ENCODE results near the gene RAP1A. TPM values are rescaled to one million over a fixed set of nuclear protein-coding genes. Genes with fewer than 3 reads are reported as not detected.
"Not testable (repeated sequence)": the region's sequence is repeated elsewhere in the genome, so short reads cannot be mapped to it uniquely, and the experiment has no call there.

The RAP1A gene
- total RNA-seq, 1 experiment from 2014 or later: 8.4 TPM

GRCh38 chr1:111618081-111618480, 1.5 kb upstream of the RAP1A start:
- in situ Hi-C loops (cut with HindIII; ENCODE audit: low pct_unique_long_range_greater_than_20kb, low sequenced_read_pairs): no loop called here
- DNase-seq (ENCODE audit: low read depth, low spot score): no peak

DNA sequence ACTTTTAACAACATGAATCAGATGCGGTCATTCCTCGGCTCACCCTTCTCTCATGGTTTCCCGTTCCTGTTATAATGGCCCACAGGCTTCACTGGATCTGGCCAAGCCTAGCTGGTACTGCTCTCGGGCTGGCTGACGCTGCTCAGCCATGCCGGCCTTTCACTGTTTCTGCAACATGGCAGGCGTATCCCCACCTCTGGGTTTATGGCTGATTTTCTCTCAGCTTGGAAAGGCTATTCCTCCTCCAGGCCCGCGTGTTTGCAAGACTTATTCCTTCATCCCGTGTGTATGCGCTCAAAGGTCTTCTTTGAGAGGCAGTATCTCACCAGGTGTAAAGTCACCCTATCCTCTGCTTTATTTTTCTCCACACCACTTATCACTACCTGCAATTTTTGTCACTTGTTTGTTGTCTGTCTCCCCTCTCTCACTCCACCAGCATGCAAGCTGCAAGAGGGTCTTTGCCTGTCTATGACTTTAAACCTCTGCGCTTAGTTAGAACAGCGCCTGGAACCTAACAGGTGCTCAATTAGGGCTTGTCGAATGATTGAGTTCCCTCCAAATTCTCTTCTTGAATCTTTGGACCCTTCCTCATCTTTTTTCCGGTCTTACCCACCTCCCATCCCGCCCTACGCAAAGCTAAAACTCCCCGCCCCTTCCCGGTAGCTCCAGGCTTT, 491 bp upstream of the RAP1A start:
- DNase-seq (ENCODE audit: low read depth, low spot score): no peak
- in situ Hi-C loops (cut with HindIII; ENCODE audit: low pct_unique_long_range_greater_than_20kb, low sequenced_read_pairs): no loop called here

DNA sequence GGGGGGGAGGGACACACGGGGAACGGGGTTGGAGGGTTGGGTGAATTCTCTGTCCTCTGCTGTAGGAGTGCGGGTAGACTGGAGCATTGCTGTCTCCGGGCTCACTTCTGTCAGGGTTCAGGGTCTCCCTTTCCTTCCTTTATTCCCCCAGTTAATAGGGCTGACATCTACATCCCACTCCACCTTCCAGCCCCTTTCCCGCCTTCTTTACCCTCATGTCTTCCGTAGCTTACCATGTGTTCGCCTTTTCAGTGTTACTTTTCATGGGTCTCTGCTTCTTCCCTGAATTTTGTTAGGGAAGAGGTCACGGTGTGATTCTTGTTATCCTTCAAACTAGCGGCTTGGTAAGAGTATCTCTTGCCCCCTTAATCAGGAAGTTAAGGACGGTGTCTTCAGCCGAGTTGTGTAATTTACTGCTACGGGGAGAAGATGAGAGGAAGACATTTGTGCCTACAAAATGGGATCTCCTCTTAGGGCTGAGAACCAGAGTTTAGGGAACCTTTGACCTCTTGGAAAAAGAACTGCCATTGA, 917 bp downstream of the RAP1A start:
- DNase-seq (ENCODE audit: low read depth, low spot score): no peak

GRCh38 chr1:111621050-111621449, 1.5 kb downstream of the RAP1A start:
- DNase-seq (ENCODE audit: low read depth, low spot score): no peak
- in situ Hi-C loops (cut with HindIII; ENCODE audit: low pct_unique_long_range_greater_than_20kb, low sequenced_read_pairs): no loop called here

More for the DNA sequence above, 917 bp downstream of the RAP1A start:
- in situ Hi-C loops (cut with HindIII; ENCODE audit: low pct_unique_long_range_greater_than_20kb, low sequenced_read_pairs): no loop called here

DNA sequence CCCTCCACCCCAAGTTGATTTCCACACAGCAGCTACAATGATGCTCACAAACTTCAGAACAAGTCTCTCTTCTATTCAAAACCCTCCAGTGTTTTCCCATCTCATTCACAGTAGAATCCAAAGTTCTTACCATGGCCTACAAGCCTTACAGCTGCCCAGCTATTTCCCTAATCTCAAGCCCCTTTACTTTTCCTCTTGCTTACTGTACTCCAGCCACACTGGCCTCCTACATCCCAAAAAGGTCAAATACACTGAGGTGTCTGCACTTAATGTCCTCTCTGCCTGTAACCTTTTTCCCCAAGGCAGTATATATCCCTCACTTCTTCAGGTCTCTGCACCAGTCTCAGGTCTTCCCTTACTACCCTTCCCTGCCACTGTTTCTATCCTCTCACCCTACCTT, 2.6 kb downstream of the RAP1A start:
- in situ Hi-C loops (cut with HindIII; ENCODE audit: low pct_unique_long_range_greater_than_20kb, low sequenced_read_pairs): no loop called here
- DNase-seq (ENCODE audit: low read depth, low spot score): no peak

- in situ Hi-C loops (cut with HindIII; ENCODE audit: low pct_unique_long_range_greater_than_20kb, low sequenced_read_pairs): no loop called here
- DNase-seq (ENCODE audit: low read depth, low spot score): no peak
Observed at GRCh38 chr1:111624382-111624781, 4.8 kb downstream of the RAP1A start.

- in situ Hi-C loops (cut with HindIII; ENCODE audit: low pct_unique_long_range_greater_than_20kb, low sequenced_read_pairs): no loop called here
- DNase-seq (ENCODE audit: low read depth, low spot score): no peak
Observed at GRCh38 chr1:111625276-111625675, 5.7 kb downstream of the RAP1A start.

GRCh38 chr1:111628153-111628552, 8.6 kb downstream of the RAP1A start:
- in situ Hi-C loops (cut with HindIII; ENCODE audit: low pct_unique_long_range_greater_than_20kb, low sequenced_read_pairs): no loop called here
- no peak for DNase-seq (ENCODE audit: low read depth, low spot score)

- in situ Hi-C loops (cut with HindIII; ENCODE audit: low pct_unique_long_range_greater_than_20kb, low sequenced_read_pairs): no loop called here
- DNase-seq (ENCODE audit: low read depth, low spot score): no peak
Observed at GRCh38 chr1:111629190-111629954, 9.8 kb downstream of the RAP1A start.

- DNase-seq (ENCODE audit: low read depth, low spot score): peak; percentile 7
- in situ Hi-C loops (cut with HindIII; ENCODE audit: low pct_unique_long_range_greater_than_20kb, low sequenced_read_pairs): no loop called here
Observed at GRCh38 chr1:111630567-111630966, 11.0 kb downstream of the RAP1A start.

DNA sequence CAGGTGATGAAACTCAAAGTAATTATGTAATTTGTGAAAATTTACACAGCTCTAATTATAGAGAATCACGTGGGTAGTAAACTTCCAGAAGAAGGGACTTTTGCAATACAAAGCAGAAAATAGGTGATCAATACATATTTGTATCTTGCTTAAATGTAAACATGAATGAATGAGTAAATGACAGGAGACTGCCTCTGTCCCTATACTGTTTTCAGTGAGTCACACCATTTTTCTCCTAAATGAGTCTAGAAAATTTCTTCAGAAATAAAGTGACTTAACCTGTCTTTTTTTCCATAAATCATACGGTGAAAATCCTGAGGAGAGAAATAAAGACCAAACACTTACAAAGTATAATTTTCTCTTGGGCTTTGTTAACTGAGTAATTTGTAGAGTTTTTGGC, 11.9 kb downstream of the RAP1A start:
- no peak for DNase-seq (ENCODE audit: low read depth, low spot score)
- in situ Hi-C loops (cut with HindIII; ENCODE audit: low pct_unique_long_range_greater_than_20kb, low sequenced_read_pairs): no loop called here

DNA sequence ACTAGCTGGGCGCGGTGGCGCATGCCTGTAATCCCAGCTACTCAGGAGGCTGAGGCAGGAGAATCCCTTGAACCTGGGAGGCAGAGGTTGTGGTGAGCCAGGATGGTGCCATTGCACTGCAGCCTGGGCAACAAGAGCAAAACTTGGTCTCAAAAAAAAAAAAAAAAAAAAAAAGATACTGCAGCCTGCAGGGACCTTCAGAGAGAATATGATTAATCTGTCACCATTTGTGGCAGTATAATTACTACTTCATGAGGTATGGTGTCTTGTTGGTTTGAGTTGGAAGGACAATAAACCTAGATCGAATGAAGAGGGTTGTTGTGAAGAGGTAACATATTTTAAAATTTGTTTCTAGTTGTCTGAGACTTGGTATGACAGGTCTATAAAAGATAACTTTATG, 13.2 kb downstream of the RAP1A start:
- in situ Hi-C loops (cut with HindIII; ENCODE audit: low pct_unique_long_range_greater_than_20kb, low sequenced_read_pairs): not testable (repeated sequence)

GRCh38 chr1:111633736-111634247, 14.2 kb downstream of the RAP1A start:
- in situ Hi-C loops (cut with HindIII; ENCODE audit: low pct_unique_long_range_greater_than_20kb, low sequenced_read_pairs): no loop called here
- no peak for DNase-seq (ENCODE audit: low read depth, low spot score)

More for the DNA sequence above, 13.2 kb downstream of the RAP1A start:
- not testable (repeated sequence) for DNase-seq (ENCODE audit: low read depth, low spot score)

DNA sequence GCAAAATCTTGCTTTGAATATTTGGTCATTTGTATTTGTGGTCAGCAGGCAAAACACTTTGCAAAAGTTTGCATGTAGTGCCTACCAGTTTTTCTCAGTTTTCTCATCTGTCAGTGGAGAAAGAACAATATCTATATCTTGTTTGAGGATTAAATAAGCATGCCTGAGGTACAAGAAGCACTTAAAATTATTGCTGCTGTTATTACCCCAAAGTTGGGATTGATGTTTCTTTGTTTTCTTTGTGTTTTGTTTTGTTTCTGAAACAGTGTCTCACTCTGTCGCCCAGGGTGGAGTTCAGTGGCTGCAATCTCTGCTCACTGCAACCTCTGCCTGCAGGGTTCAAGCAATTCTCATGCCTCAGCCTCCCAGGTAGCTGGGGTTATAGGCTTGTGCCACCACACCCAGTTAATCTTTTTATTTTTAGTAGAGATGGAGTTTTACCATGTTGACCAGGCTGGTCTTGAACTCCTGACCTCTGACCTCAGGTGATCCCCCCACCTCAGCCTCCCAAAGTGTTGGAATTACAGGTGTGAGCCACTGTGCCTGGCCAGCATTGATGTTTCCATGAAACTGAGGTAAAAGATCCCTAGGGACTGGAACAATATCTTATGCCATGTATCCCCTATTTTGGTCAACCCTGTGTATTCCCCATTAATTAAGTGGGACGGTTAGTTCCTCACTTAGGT, 15.9 kb downstream of the RAP1A start:
- in situ Hi-C loops (cut with HindIII; ENCODE audit: low pct_unique_long_range_greater_than_20kb, low sequenced_read_pairs): no loop called here
- no peak for DNase-seq (ENCODE audit: low read depth, low spot score)

DNA sequence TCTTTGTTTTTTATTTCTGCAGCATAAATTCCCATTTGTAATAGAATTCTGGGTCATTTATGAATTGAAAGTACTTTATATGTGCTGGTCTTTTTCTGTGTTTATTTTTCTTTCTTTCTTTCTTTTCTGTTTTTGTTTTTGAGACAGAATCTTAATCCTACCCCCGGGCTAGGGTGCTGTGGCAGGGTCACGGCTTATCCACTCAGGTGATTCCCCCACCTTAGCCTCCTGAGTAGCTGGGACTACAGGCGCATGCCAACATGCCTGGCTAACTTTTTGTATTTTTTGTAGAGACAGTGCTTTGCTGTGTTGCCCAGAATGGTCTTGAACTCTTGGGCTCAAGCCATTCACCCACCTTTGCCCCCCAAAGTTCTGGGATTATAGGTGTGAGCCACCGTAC, 18.7 kb downstream of the RAP1A start:
- DNase-seq (ENCODE audit: low read depth, low spot score): no peak
- in situ Hi-C loops (cut with HindIII; ENCODE audit: low pct_unique_long_range_greater_than_20kb, low sequenced_read_pairs): no loop called here

- no peak for DNase-seq (ENCODE audit: low read depth, low spot score)
- in situ Hi-C loops (cut with HindIII; ENCODE audit: low pct_unique_long_range_greater_than_20kb, low sequenced_read_pairs): no loop called here
Observed at GRCh38 chr1:111639602-111640198, 20.1 kb downstream of the RAP1A start.

DNA sequence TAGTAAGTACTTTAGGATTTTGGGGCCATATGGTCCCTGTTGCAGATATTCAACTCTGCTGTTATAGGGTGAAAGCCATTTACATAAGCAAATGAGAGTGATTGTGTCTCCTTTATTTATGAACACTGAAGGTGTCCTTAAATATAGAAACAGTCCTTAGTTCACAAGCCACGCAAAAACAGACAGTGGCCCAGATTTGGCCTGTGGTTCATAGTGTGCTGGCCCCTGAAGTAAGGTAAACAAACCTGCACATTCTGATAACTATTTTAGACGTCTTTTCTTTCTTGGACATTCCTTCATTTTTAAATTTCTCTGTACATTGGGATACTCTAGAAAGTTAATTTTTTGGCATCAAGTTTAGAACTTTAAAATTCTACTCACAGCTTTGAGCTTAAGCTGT, 23.5 kb downstream of the RAP1A start:
- no peak for DNase-seq (ENCODE audit: low read depth, low spot score)
- in situ Hi-C loops (cut with HindIII; ENCODE audit: low pct_unique_long_range_greater_than_20kb, low sequenced_read_pairs): no loop called here

DNA sequence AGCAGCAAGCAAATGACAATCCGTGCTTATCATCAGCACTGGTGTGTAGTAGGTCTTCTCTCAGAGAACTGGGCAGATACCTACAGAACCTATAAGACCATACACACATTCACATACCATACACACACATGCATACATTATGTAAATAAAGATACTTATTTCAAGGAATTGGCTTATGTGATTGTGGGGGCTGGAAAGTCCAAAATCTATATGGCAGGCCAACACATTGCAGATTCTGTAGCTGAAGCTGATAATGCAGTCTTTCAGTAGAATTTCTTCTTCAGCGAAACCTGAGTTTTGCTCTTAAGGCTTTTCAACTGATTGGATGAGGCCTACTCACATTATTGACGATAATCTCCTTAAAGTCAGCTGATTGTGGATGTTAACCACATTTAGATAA, 24.1 kb downstream of the RAP1A start:
- in situ Hi-C loops (cut with HindIII; ENCODE audit: low pct_unique_long_range_greater_than_20kb, low sequenced_read_pairs): no loop called here
- DNase-seq (ENCODE audit: low read depth, low spot score): no peak
